ENCODE measurements around the gene MYLK.
"Not testable (repeated sequence)": the region's sequence is repeated elsewhere in the genome, so short reads cannot be mapped to it uniquely, and the experiment has no call there.

DNA sequence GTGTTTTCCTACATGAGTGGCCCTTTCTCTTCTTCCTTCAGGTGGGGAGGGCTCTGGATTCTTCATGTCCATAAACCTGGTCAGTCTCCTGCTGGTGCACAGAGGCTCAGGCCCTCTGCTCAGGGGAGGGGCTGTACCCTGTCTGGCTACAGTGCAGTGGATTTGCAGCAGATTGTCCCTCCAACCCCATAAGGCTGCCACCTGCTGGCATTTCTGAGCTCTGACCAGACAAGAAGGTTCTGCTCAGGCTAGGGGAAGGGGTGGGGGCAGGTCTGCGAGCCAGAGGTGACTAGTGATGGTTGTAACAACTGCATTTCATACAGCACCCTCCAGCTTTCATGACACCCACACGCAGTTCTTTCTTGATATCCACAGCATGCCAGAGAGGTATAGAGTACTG lies 182.1 kb downstream of the MYLK start:
- not testable (repeated sequence) for TF ChIP-seq POLR2A (IDR thresholded peaks at IDR 0.05; ENCODE audit: low read depth, low read length); MXI1 (IDR thresholded peaks at IDR 0.05; ENCODE audit: borderline replicate concordance, low read depth, low read length); CEBPB (IDR thresholded peaks at IDR 0.05; ENCODE audit: low read depth, low read length); BHLHE40 (IDR thresholded peaks at IDR 0.05; ENCODE audit: low read depth, low read length); USF2 (IDR thresholded peaks at IDR 0.05; ENCODE audit: low read depth, low read length); RFX5 (IDR thresholded peaks at IDR 0.05; ENCODE audit: low read depth, low read length); CHD1 (IDR thresholded peaks at IDR 0.05; ENCODE audit: low read depth, low read length); RCOR1 (IDR thresholded peaks at IDR 0.05; ENCODE audit: insufficient replicate concordance, low read length)
- TF ChIP-seq, protein P1, sequence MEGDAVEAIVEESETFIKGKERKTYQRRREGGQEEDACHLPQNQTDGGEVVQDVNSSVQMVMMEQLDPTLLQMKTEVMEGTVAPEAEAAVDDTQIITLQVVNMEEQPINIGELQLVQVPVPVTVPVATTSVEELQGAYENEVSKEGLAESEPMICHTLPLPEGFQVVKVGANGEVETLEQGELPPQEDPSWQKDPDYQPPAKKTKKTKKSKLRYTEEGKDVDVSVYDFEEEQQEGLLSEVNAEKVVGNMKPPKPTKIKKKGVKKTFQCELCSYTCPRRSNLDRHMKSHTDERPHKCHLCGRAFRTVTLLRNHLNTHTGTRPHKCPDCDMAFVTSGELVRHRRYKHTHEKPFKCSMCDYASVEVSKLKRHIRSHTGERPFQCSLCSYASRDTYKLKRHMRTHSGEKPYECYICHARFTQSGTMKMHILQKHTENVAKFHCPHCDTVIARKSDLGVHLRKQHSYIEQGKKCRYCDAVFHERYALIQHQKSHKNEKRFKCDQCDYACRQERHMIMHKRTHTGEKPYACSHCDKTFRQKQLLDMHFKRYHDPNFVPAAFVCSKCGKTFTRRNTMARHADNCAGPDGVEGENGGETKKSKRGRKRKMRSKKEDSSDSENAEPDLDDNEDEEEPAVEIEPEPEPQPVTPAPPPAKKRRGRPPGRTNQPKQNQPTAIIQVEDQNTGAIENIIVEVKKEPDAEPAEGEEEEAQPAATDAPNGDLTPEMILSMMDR (conservative IDR thresholded peaks at IDR 0.05; ENCODE audit: low read depth, low read length): peak; percentile 52
- TF ChIP-seq SMC3 (IDR thresholded peaks at IDR 0.05; ENCODE audit: low read depth, low read length): peak; percentile 64
- peak; percentile 56 for TF ChIP-seq RAD21 (IDR thresholded peaks at IDR 0.05; ENCODE audit: low read length)

All from IMR-90 (cell line).